Stimulated activated CD4-positive, alpha-beta T cell treated with anti-CD3 and anti-CD28 coated beads, Interleukin-4, amount 100 ng/mL, for 4 hours (primary cell): ENCODE results near the gene DGCR2.
"Not testable (repeated sequence)": the region's sequence is repeated elsewhere in the genome, so short reads cannot be mapped to it uniquely, and the experiment has no call there.

Experiments used
- DNase-seq, 2 experiments: peaks; one replicate each; pipeline ENCODE4 v3.0.0-alpha.2; 2020

DGCR2 gene

GRCh38 chr22:19106886-19107729, 15.1 kb downstream of the DGCR2 start:
- DNase-seq: no peak

GRCh38 chr22:19105867-19106802, 16.1 kb downstream of the DGCR2 start:
- peak; percentile 34 to 45 for DNase-seq

GRCh38 chr22:19105456-19105855, 16.8 kb downstream of the DGCR2 start:
- DNase-seq: no peak

- no peak for DNase-seq
These were observed 18.1 kb downstream of the DGCR2 start for GRCh38 chr22:19103880-19104821.

- DNase-seq: no peak
These were observed 24.1 kb downstream of the DGCR2 start for GRCh38 chr22:19098157-19098556.

GRCh38 chr22:19097518-19097917, 24.7 kb downstream of the DGCR2 start:
- no peak for DNase-seq

- no peak for DNase-seq
These were observed 25.7 kb downstream of the DGCR2 start for GRCh38 chr22:19096555-19096954.

- DNase-seq: no peak
These were observed 27.7 kb downstream of the DGCR2 start for GRCh38 chr22:19094393-19094997.

GRCh38 chr22:19092725-19093124, 29.5 kb downstream of the DGCR2 start:
- DNase-seq: no peak

- DNase-seq: no peak
These were observed 31.6 kb downstream of the DGCR2 start for GRCh38 chr22:19090586-19091127.

- DNase-seq: no peak
These were observed 32.0 kb downstream of the DGCR2 start for GRCh38 chr22:19090183-19090582.

- no peak for DNase-seq
These were observed 33.2 kb downstream of the DGCR2 start for GRCh38 chr22:19088866-19089595.

GRCh38 chr22:19086896-19087295, 35.3 kb downstream of the DGCR2 start:
- DNase-seq: no peak

- DNase-seq: no peak
These were observed 35.8 kb downstream of the DGCR2 start for GRCh38 chr22:19086417-19086816.

GRCh38 chr22:19085233-19085718, 36.9 kb downstream of the DGCR2 start:
- no peak for DNase-seq

- not testable (repeated sequence) for DNase-seq
These were observed 37.6 kb downstream of the DGCR2 start for GRCh38 chr22:19084586-19084985.

- DNase-seq: not testable (repeated sequence)
These were observed 38.1 kb downstream of the DGCR2 start for GRCh38 chr22:19084126-19084525.

GRCh38 chr22:19082793-19083192, 39.4 kb downstream of the DGCR2 start:
- no peak for DNase-seq

GRCh38 chr22:19082101-19082500, 40.1 kb downstream of the DGCR2 start:
- no peak for DNase-seq

GRCh38 chr22:19081351-19081750, 40.9 kb downstream of the DGCR2 start:
- no peak for DNase-seq

- DNase-seq: no peak
These were observed 41.4 kb downstream of the DGCR2 start for GRCh38 chr22:19080853-19081252.
